ENCODE results near the gene PTPRN.
"Not testable (repeated sequence)": the region's sequence is repeated elsewhere in the genome, so short reads cannot be mapped to it uniquely, and the experiment has no call there.

The PTPRN gene

DNA sequence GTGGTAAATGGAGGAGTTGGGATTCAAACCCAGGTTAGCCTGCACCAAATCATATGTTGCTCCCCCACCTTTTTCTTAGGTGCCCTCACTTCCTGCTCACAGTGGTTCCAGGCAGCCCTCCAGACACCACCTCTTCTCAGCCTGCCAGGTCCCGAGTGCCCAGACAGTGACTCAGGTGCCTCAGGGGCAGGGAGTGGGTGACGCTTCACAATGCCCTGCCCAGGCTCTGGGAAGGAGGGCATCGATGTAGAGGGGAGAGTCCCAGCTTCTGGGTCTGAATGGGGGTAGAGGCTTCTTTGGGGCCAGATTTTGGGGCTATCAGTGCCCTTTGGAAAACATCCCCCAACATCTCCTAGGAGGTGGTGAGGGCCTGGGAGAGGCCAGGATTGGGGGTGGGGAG, 35.3 kb downstream of the PTPRN start:
- in situ Hi-C loops (cut with MboI; ENCODE audit: low sequenced_read_pairs) = loop anchor here (10.0 kb wide), 1 partner anchor 109 kb away; the partner anchor contains the start of gene NHEJ1

DNA sequence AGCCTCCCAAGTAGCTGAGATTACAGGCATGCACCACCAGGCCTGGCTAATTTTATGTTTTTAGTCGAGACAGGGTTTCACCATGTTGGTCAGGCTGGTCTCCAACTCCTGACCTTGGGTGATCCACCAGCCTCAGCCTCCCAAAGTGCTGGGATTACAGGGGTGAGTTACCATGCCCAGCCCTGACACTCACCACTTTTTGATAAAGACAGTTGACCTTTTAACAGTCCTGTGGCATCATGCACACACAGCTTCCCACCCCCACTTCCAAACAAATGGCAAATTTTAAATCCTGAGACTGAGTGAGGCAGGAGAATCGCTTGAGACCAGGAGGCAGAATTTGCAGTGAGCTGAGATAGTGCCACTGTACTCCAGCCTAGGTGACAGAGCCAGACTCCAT, 36.2 kb downstream of the PTPRN start:
- in situ Hi-C loops (cut with MboI; ENCODE audit: low sequenced_read_pairs) = loop anchor here (10.0 kb wide), 1 partner anchor 108 kb away; the partner anchor contains the start of gene NHEJ1

DNA sequence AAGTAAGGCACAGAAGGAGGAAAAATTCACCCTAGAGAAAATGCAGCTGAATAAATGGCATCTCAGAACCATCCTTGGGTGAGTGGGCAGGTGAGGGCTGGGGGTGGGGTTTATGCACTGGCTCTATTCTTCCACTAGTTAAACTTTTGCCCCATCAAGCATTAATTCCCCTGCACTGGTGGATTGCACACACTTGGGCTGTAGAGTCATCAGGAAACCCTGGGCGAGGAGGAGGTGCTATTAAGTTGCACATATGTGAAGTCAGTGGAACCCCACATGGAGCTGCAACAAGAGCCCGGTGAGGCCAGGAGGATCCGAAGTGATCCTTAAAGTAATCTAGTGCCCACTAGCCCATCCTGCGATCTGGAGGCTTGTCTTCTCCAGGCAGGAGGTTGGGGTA, 36.8 kb downstream of the PTPRN start:
- in situ Hi-C loops (cut with MboI; ENCODE audit: low sequenced_read_pairs) = loop anchor here (10.0 kb wide), 1 partner anchor 108 kb away; the partner anchor contains the start of gene NHEJ1

DNA sequence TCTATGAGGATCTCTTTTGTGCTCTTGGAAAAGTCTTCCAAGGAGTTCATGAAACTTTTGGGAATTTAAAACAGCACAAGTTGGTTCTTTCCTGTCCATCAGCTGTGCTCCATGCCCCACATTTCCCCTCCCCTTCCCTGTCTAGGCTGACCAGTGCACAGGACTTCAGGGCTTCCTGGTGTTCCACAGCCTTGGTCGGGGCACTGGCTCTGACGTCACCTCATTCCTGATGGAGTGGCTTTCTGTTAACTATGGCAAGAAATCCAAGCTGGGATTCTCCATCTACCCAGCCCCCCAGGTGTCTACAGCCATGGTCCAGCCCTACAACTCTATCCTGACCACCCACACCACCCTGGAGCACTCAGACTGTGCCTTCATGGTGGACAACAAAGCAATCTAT, 38.2 kb downstream of the PTPRN start:
- in situ Hi-C loops (cut with MboI; ENCODE audit: low sequenced_read_pairs) = loop anchor here (10.0 kb wide), 1 partner anchor 106 kb away; the partner anchor contains the start of gene NHEJ1

DNA sequence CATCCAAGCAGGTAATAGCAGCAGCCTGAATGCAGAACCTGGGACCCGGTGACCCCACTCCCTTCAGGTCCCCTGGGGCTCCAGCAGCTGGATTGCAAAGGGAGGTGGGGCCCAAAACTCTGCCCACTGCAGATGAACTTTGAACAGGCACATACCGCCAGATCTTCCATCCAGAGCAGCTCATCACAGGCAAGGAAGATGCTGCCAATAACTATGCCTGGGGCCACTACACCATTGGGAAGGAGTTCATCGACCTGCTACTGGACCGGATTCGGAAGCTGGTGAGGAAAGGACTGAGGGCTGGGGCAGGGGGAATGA, 39.2 kb downstream of the PTPRN start:
- in situ Hi-C loops (cut with MboI; ENCODE audit: low sequenced_read_pairs) = loop anchor here (10.0 kb wide), 1 partner anchor 105 kb away; the partner anchor contains the start of gene NHEJ1

DNA sequence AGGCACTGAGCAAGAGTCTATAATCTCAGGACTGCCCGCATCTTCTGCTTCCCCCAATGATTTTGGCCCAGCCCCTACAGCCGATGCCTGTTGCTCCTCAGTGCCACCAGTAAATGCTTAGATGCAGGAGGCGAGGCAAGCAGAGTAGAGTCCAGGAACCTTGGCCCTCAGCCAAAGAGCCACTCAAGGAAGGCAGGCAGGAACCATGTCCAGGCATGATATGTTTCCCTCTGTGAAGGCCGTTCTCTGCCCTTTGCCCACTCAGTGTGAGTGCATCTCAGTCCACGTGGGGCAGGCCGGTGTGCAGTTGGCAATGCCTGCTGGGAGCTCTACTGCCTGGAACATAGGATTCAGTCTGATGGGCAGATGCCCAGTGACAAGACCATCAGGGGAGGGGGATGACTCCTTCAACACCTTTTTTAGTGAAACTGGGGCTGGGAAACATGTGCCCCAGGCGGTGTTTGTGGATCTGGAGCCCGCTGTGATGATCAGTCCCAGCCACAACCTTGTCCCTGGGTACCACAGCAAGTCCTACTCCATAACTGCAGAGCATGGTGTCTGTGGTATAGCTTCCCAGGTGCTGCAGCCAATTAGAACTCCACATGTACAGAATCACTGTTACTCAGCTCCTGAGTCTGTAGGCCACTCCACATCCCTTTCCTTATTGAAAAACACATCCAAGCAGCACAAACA, 39.7 kb downstream of the PTPRN start:
- in situ Hi-C loops (cut with MboI; ENCODE audit: low sequenced_read_pairs) = loop anchor here (10.0 kb wide), 1 partner anchor 105 kb away; the partner anchor contains the start of gene NHEJ1

DNA sequence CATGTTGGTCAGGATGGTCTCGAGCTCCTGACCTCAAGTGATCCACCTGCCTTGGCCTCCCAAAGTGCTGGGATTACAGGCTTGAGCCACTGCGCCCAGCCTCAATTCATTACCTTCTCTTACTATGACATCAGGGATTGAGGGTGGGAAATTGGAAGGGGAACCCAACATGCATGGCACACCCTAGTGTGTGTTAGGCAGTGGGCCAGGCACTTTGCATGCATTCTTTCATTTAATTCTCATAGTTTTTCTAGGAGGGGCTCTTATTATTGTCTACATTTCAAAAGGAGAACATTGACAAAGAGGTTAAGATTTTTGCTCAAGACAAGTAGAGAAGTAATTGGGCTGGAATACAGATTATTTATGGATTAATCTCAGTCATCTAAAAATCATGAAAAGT, 40.9 kb downstream of the PTPRN start:
- in situ Hi-C loops (cut with MboI; ENCODE audit: low sequenced_read_pairs) = no loop called here

DNA sequence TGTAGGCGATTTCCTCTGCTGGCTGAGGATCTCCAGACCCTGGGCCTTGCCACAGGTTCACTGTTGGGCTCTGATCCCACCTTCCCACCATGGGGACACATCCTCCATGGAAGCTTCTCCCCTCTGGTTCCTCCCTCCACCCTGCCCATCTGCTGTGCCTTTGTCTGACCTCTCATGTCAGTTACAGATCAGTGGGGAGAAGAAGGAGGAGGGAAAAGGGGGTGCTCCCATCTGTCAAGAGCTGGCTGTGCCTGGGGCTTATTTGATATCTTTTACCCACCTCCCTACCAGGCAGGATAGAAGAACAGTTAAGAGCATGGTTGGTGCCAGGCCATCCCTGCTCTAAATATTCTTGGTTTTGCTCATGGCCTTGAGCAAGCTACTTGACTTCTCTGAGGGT, 42.3 kb downstream of the PTPRN start:
- in situ Hi-C loops (cut with MboI; ENCODE audit: low sequenced_read_pairs) = no loop called here

DNA sequence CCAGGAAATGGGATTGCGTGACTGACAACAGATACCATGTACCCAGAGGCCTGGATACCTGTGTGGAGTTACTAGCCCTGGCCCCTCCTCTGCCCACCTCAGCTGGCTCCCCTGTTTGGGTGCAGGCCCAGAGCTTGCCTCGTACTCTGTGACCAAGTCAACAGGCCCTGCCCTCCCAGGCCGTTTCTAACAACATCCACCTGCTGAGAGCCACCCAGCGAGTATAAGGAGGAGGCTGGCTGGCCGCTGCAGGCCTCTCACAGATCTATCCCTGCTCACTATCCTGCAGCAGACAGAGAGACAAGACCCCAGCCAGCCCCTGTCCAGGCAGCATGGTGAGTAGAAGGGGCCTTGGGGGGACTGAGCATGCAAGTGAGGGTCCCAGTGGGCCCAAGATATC, 43.0 kb downstream of the PTPRN start:
- in situ Hi-C loops (cut with MboI; ENCODE audit: low sequenced_read_pairs) = no loop called here

DNA sequence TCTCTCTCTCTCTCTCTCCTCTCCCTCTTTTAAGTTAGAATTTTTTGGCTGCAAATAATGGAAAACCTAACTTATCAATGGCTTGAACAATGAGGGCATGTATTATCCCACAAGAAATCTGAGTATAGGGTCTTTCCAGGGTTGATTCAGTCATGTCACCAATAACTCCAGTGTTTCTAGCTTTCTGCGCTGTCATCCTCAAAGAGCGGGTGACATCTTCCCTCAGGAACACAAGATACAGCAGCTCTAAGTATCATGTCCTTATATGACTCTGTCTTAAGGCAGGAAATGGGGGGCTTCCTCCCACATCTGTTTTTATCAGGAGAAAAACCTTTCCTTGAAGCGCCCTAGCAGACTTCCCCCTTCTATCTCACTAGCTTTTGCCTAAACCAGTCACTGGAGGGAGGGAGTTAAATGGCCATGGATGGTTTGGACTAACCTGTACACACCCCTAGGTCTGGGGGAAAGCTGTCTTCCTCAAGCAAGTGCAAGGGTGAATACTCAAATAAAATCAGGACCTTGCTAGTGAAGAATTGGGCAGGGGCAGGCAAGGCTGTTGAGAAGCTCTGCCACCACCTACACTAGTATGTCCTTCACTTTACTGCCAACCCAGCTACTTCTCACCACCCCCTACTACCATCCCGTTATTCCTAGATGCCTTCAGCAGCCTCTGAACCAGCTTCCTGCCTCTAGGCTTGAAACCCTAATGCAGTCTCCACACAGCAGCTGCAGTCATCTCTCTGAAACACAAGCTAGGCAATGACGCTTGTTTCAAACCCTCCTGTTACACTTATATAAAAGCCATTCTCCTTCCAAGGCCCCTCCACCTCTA, 48.0 kb downstream of the PTPRN start:
- in situ Hi-C loops (cut with MboI; ENCODE audit: low sequenced_read_pairs) = no loop called here

DNA sequence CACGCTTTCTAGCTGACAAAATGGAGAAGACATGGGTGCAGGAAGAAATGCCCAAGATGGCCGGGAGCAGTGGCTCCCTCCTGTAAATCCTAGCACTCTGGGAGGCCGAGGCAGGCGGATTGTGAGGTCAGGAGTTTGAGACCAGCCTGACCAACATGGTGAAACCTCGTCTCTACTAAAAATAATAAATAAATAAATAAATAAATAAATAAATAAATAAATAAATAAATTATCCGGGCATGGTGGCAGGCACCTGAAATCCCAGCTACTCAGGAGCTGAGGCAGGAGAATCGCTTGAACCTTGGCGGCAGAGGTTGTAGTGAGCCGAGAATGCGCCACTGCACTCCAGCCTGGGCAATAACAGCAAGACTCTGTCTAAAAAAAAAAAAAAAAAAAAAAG, 50.3 kb downstream of the PTPRN start:
- in situ Hi-C loops (cut with MboI; ENCODE audit: low sequenced_read_pairs) = not testable (repeated sequence)

DNA sequence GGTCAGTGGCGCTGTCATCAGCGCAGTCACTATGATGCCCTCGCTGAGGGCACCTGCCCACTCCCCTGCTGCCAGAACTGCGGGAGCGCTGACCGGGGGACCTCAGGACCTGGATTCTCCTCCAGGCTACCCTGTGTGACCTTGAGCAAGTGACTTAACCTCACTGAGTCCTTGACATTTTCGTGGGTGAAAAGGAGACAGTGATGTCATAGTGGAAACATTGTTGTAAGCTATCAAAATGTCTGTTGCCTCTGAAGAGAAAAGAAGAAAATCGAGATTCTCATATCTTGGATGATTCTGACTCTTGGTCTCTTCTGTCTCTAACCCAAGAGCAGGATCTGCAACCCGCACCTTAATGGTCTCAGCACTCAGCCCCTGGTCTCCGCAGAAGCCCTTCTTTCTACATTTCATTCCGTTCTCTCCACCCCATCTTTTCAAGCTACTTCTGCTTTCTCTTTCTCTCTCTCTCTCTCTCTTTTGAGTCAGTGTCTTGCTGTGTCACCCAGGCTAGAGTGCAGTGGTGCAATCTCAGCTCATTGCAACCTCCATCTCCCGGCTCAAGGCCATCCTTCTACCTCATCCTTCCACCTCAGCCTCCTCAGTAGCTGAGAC, 54.5 kb downstream of the PTPRN start:
- in situ Hi-C loops (cut with MboI; ENCODE audit: low sequenced_read_pairs) = no loop called here

DNA sequence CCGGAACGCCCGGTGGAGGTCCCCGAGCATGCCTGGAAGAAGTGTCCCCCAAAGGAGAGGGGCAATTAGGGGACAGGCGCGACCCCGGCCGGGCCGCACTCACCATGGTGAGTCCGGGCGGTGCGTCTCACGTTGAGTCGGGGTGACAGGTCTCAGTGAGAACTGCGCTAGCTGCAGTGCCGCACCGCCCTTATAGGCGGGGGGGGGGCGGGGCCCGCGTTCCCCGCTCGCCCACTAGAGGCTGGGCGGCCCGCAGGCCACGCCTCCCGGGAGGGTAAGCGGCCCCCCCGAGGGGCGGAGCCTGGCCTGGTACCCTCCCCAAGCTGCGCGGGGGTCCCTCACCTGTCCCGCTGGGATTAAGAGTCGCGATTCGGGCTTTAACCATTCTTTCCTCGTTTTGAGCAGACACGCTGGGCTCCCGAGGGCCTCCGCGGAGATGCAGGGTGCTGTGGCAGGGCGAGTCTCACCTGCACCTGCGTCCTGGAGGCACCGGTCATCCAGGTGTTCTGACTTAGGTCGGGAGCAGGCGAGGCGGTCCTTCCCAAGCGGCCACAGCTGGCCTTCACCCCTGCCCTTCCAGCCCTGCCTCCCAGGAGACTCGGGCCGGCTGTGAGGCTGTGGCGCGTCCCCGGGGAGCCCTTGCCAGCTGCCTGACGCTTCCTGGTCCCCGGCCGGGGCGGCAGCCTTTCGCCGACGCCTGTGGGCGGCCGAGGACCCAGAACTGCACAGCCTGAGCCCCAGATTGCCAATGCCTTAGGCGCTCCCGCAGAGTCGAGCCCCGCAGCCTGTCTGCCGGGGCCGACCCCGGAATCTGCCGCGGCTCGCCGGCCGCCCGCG, 55.2 kb downstream of the PTPRN start, which contains the start of gene TUBA4A:
Gene TUBA4A (minus strand): TSS at position 166 of the 837 bp plus-strand sequence. CDS start 60 bp downstream, at position 106.
- in situ Hi-C loops (cut with MboI; ENCODE audit: low sequenced_read_pairs) = no loop called here

DNA sequence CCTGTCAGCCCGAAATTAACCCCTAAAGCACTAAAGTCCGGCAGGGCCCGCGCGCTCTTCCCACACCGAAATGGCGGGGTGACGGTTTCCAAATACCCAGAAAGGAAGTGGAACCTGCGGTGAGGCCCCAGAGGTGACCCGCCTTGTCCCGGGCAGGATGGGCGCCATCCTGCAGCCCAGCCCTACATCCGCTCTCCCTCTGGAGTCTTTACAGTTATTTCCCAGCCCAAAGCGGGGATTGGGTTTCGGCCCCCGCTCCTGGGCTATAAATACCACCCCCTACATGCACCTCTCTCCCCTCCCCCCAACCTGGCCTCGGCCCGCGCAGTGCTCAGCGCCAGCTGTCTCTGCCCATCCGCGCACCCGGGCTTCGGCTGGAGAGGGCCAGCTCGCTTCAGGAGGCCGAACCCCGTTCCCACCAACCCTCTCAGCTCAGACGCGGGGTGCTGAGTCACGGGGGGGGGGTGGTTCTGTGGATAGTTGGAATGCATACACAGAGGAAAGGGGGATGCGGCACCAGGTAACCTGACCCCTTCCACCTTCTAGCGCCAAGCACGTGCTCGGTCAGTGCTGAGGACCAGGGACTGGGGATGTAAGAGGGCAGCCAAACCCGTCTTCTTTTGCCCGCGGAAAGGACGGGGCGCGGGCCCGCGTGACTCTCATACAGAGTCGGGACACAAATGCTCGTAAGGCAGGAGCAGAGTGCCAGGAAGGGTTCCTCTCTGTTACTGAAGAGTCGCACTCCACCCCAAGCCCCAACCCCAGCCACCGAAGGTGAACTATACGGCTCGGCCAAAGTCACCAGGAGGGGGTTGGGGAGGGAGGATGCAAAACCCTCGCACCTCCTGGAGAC, 56.1 kb downstream of the PTPRN start, which contains the start of gene TUBA4B:
Gene TUBA4B (plus strand): TSS at position 344 of the 853 bp plus-strand sequence. CDS start 165 bp downstream, at position 509.
- in situ Hi-C loops (cut with MboI; ENCODE audit: low sequenced_read_pairs) = no loop called here

DNA sequence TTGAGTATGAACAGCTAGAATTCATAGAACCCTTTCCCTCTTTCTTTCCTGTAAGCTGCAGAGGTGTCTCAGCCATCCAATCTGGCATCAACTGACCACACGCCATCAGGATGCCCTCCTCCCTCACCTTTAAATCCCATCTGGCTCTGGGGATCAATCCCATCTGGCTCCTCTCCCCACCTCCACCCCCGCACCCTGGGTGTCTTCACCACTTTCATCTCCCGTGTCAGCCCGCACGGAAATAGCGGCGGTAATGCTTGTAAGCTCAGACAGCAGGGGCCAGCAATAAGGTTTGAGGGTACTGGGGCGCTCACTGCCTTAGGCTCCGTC, 56.7 kb downstream of the PTPRN start:
- in situ Hi-C loops (cut with MboI; ENCODE audit: low sequenced_read_pairs) = no loop called here

DNA sequence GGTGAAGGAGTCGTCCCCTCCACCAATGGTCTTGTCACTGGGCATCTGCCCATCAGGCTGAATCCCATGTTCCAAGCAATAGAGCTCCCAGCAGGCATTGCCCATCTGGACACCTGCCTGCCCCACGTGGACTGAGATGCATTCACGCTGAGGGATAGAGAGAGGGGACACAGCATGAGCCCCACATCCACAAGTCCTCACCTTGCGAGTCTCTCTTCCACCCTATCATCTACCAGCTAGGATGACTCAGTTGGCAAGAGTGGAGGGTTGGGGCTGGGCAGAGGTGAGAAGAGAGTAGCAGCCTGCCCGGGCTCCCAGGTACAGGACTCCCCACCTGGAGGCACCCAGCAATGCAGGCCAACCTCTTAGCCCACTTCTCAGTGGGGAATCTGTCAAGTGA, 57.1 kb downstream of the PTPRN start:
- in situ Hi-C loops (cut with MboI; ENCODE audit: low sequenced_read_pairs) = no loop called here

DNA sequence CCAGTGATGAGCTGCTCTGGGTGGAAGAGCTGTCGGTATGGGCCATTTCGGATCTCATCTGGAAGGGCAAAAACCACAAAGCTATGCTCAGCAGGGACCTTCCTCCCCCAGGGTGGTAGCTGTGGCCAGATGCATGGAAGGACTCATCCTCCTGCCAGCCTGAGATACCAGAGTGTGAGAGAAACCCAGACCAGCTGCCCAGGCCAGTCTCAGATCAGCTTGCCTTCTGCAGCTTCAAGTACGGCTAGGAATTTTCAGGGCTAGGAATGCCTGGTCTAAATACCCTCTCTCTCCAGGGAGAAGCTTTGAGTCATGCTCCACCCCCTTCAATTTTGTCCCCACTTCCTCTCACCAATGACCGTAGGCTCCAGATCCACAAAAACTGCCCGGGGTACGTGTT, 57.5 kb downstream of the PTPRN start:
- in situ Hi-C loops (cut with MboI; ENCODE audit: low sequenced_read_pairs) = no loop called here

DNA sequence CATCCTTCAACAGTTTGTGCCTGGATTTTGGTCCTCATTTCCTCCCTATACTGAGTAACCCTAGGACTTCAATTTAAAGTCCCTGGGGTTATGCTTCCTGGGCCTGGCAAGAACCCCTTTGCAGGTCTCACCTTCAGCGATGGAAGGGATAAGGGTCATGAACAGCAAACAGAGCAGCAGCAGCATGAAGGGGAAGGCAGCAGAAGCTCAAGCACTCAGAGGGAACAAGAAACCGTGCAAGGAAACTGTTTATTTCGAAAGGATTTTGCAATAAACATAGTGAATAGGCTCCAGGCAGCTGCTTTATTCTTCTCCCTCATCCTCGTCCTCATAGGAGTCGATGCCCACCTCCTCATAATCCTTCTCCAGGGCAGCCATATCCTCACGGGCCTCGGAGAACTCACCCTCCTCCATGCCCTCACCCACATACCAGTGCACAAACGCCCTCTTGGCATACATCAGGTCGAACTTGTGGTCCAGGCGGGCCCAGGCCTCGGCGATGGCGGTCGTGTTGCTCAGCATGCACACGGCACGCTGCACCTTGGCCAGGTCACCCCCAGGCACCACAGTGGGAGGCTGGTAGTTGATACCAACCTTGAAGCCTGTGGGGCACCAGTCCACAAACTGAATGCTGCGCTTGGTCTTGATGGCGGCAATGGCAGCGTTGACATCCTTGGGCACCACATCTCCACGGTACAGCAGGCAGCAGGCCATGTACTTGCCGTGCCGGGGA, 59.0 kb downstream of the PTPRN start:
- in situ Hi-C loops (cut with MboI; ENCODE audit: low sequenced_read_pairs) = no loop called here

Measured in HL-60/S4 (cell line).